Natural killer cell (primary cell): ENCODE measurements around the gene TSR2. TPM values are rescaled to one million over a fixed set of nuclear protein-coding genes. Genes with fewer than 3 reads are reported as not detected.

Experiments
- ATAC-seq, 3 donors: fragments of 150-1000 bp in 2 of 3; fragments of 200-7000 bp in 1 of 3; cut with Tn5 transposase; 1 replicate in 1 of 3; 2 replicates in 2 of 3; pipeline ENCODE4 v1.10.0; 2021; ENCODE audit warnings: mild to moderate bottlenecking in 2 of 3, moderate library complexity in 2 of 3
- DNase-seq, 2 donors: peaks; one replicate each; pipeline versions ENCODE4 v3.0.0 to v3.0.0-alpha.2; 2013 to 2021; ENCODE audit warnings: mixed read lengths in 1 of 2
- H3K27ac ChIP-seq: one replicate; pipeline ENCODE4 v1.5.1; 2013; ENCODE audit warnings: mild to moderate bottlenecking, low read length
- H3K27me3 ChIP-seq: one replicate; pipeline ENCODE4 v1.6.1; 2013; ENCODE audit warnings: low read length; ENCODE audit not compliant: control insufficient read depth, insufficient read depth
- H3K36me3 ChIP-seq: one replicate; pipeline ENCODE4 v1.6.1; 2013; ENCODE audit warnings: low read length; ENCODE audit not compliant: control insufficient read depth, insufficient read depth
- H3K4me1 ChIP-seq: one replicate; pipeline ENCODE4 v1.6.1; 2013; ENCODE audit warnings: low read length; ENCODE audit not compliant: control insufficient read depth, insufficient read depth
- H3K4me3 ChIP-seq: one replicate; pipeline ENCODE4 v1.5.1; 2013; ENCODE audit warnings: low read length
- H3K9me3 ChIP-seq: one replicate; pipeline ENCODE4 v1.6.1; 2013; ENCODE audit warnings: low read length; ENCODE audit not compliant: control insufficient read depth, insufficient read depth
- H3K27ac Mint-ChIP-seq, 2 donors: one replicate each; pipeline ENCODE4 v1.8.0; 2022; ENCODE audit warnings: mild to moderate bottlenecking in 2 of 2, mixed read lengths in 2 of 2, moderate library complexity in 1 of 2
- H3K27me3 Mint-ChIP-seq, 2 donors: one replicate each; pipeline ENCODE4 v1.8.0; 2022; ENCODE audit warnings: low read depth in 2 of 2, mixed read lengths in 2 of 2
- H3K36me3 Mint-ChIP-seq: one replicate; pipeline ENCODE4 v1.8.0; 2022; ENCODE audit warnings: mixed read lengths
- H3K4me1 Mint-ChIP-seq, 2 donors: one replicate each; pipeline ENCODE4 v1.8.0; 2022; ENCODE audit warnings: mixed read lengths in 2 of 2
- H3K4me3 Mint-ChIP-seq: one replicate; pipeline ENCODE4 v1.8.0; 2022; ENCODE audit warnings: mild to moderate bottlenecking, moderate library complexity, mixed read lengths
- H3K9me3 Mint-ChIP-seq, 2 donors: one replicate each; pipeline ENCODE4 v1.8.0; 2022; ENCODE audit warnings: mixed read lengths in 2 of 2
- CTCF ChIP-seq: fragments of 200-600 bp; IDR thresholded peaks from one replicate; pipeline ENCODE4 v1.8.0; 2022; ENCODE audit warnings: antibody characterized with exemption
- WGBS: methylation state at CpG from one replicate; pipeline ENCODE4 v1.1.7; 2013; ENCODE audit warnings: missing lambda C conversion rate; ENCODE audit not compliant: insufficient coverage; 5-methylcytosine and 5-hydroxymethylcytosine counted together
- intact Hi-C: fragments of 100-400 bp; cut with micrococcal nuclease; formaldehyde crosslinking; loops from one replicate; pipeline ENCODE4 v1.14.2; 2022
- total RNA-seq, 4 donors: library from RNA; stranded (reverse); fragments of 120-200 nt in 1 of 4; gene quantifications; one replicate each; pipeline versions ENCODE4 v1.2.3 to v1.2.4, GENCODE V29; 2013 to 2022

TSR2 gene
- total RNA-seq, 3 donors from 2014 or later (not counting 1 experiment from before 2014, with no cell fraction given): 39.0 to 40.4 (median 40.0) TPM

- 88% methylated on average over 5 of the region's 10 CpGs for WGBS
These were observed 54.2 kb downstream of the TSR2 start for GRCh38 chrX:54494166-54494988.

More at GRCh38 chrX:54494166-54494988, 54.2 kb downstream of the TSR2 start:
- no peaks in the 10 kb centered on the region for H3K9me3 ChIP-seq
- H3K4me3 ChIP-seq: no peak overlapping the region
- H3K9me3 Mint-ChIP-seq: no peaks in the 10 kb centered on the region
- no peaks in the 10 kb centered on the region for H3K36me3 ChIP-seq
- DNase-seq: no peak
- no peak overlapping the region for H3K27ac Mint-ChIP-seq
- peak overlapping the region; percentile 69 for H3K4me3 Mint-ChIP-seq
- no peak overlapping the region for H3K27ac ChIP-seq
- H3K4me1 Mint-ChIP-seq: peaks cover 6 to 14% of the 10 kb centered on the region in 2 donors
- peaks cover 6% of the 10 kb centered on the region for H3K27me3 ChIP-seq
- peaks cover 4% of the 10 kb centered on the region for H3K4me1 ChIP-seq
- no peak for TF ChIP-seq CTCF
- ATAC-seq: no peak
- no peaks in the 10 kb centered on the region for H3K36me3 Mint-ChIP-seq
- intact Hi-C loops: no loop called here
- peaks cover 45 to 47% of the 10 kb centered on the region in 2 donors for H3K27me3 Mint-ChIP-seq

Other genes with a start within 250 kb of the TSR2 start
- gene WNK3, start 82.4 kb upstream of the TSR2 start, total RNA-seq: under 1 TPM in 2 of 3 donors, not detected in 1; 0.05 to 0.13 TPM
- under 1 TPM in 1 of 3 donors, not detected in 2; 0.07 TPM for gene FGD1, start 55.8 kb downstream of the TSR2 start, total RNA-seq
- gene GNL3L, start 89.8 kb downstream of the TSR2 start, total RNA-seq: 10 to 100 TPM; 44.5 to 50.0 (median 49.2) TPM